HepG2 (cell line): ENCODE results near the gene NOC4L. TPM values are rescaled to one million over a fixed set of nuclear protein-coding genes. Genes with fewer than 3 reads are reported as not detected.

ENCODE experiments used
- ATAC-seq: fragments of 200-7000 bp; cut with Tn5 transposase; 3 replicates; pipeline ENCODE4 v1.9.1; 2020; ENCODE audit warnings: mild to moderate bottlenecking, moderate library complexity
- BruUV-seq: library from RNA; stranded (reverse); fragments of 400-500 nt; replicated peaks from 2 replicates; lab custom pipeline; 2021; lab: Mats Ljungman, UMichigan
- CTCF ChIA-PET: fragments of 300-600 bp; formaldehyde crosslinking; extraction: SDS; loops from one replicate; lab custom pipeline; 2021; ENCODE audit warnings: low total read pairs, inconsistent platforms, low intra/inter-chr PET ratio; lab: Yijun Ruan, JAX
- POLR2A ChIA-PET: fragments of 350-600 bp; sonication (Branson Sonifier 250); formaldehyde crosslinking; loops from one replicate; lab custom pipeline; 2020; ENCODE audit warnings: antibody characterized with exemption, inconsistent platforms; lab: Yijun Ruan, JAX
- DNase-seq: peaks from one replicate; pipeline ENCODE4 v3.0.0-alpha.2; 2015; ENCODE audit warnings: low spot score
- FAIRE-seq: peaks from 3 replicates; lab custom pipeline; 2011; peaks lifted over from hg19 to GRCh38; lab: Jason Lieb, UNC
- H2AFZ ChIP-seq: one replicate; pipeline ENCODE4 v1.6.1; 2011; ENCODE audit warnings: low read length, inconsistent platforms
- H3K27ac ChIP-seq: fragments of 300-600 bp; 3 replicates; pipeline ENCODE4 v1.8.0; 2011; ENCODE audit warnings: mixed run types, mild to moderate bottlenecking, mixed read lengths, low read length, inconsistent platforms; ENCODE audit not compliant: insufficient read depth; ENCODE audit errors: extremely low read length
- H3K27me3 ChIP-seq, 2 experiments: fragments of 200-600 bp in 1 of 2; 2 replicates in 1 of 2; 3 replicates in 1 of 2; pipeline versions ENCODE4 v1.6.0 to v1.8.0; 2011; ENCODE audit warnings: low read length in 2 of 2, mild to moderate bottlenecking in 2 of 2, moderate library complexity in 2 of 2, inconsistent platforms in 1 of 2; ENCODE audit not compliant: insufficient read depth in 2 of 2, control insufficient read depth in 1 of 2
- H3K36me3 ChIP-seq, 2 experiments: fragments of 200-600 bp in 1 of 2; replicated peaks in 1 of 2; 2 replicates in 1 of 2; 3 replicates in 1 of 2; pipeline versions ENCODE4 v1.5.1 to v1.8.0; 2011; ENCODE audit warnings: low read length in 2 of 2, inconsistent platforms in 1 of 2; ENCODE audit not compliant: insufficient read depth in 2 of 2, control insufficient read depth in 1 of 2
- H3K4me1 ChIP-seq: 2 replicates; pipeline ENCODE4 v1.5.1; 2012; ENCODE audit warnings: low read length, inconsistent platforms; ENCODE audit not compliant: insufficient read depth
- H3K4me2 ChIP-seq: 2 replicates; pipeline ENCODE4 v1.6.0; 2011; ENCODE audit warnings: low read depth, low read length, inconsistent platforms
- H3K4me3 ChIP-seq, 3 experiments: fragments of 200-600 bp in 1 of 3; sonication (generic), shearing (Covaris generic) in 1 of 3; replicated peaks in 1 of 3; 2 replicates each; pipeline ENCODE4 v1.5.1; 2011 to 2016; ENCODE audit warnings: low read length in 3 of 3, inconsistent platforms in 2 of 3, low read depth in 2 of 3, mild to moderate bottlenecking in 2 of 3, control low read depth in 1 of 3, mixed read lengths in 1 of 3; ENCODE audit not compliant: insufficient read depth in 1 of 3
- H3K79me2 ChIP-seq: one replicate; pipeline ENCODE4 v1.6.1; 2011; ENCODE audit warnings: low read length, inconsistent platforms; ENCODE audit not compliant: insufficient read depth
- H3K9ac ChIP-seq: 2 replicates; pipeline ENCODE4 v1.6.0; 2011; ENCODE audit warnings: mild to moderate bottlenecking, low read depth, low read length, inconsistent platforms; ENCODE audit not compliant: insufficient read depth
- H3K9me3 ChIP-seq: 2 replicates; pipeline ENCODE4 v1.5.1; 2012; ENCODE audit warnings: mild to moderate bottlenecking, low read length
- H4K20me1 ChIP-seq: 2 replicates; pipeline ENCODE4 v1.6.0; 2011; ENCODE audit warnings: inconsistent platforms, mild to moderate bottlenecking, low read length, moderate library complexity; ENCODE audit not compliant: insufficient read depth
- CCDC6 ChIP-seq: sonication (generic); formaldehyde crosslinking; IDR thresholded peaks from 2 replicates; pipeline ENCODE4 v1.8.1; 2022; ENCODE audit warnings: mild to moderate bottlenecking, missing genetic modification reagents, moderate library complexity
- HMGXB4 ChIP-seq, 2 experiments: sonication (generic) in 1 of 2; formaldehyde crosslinking in 1 of 2; IDR thresholded peaks; 2 replicates each; pipeline versions ENCODE4 v1.4.0 to v1.6.1; 2018 to 2020; ENCODE audit warnings: missing genetic modification reagents in 2 of 2, borderline replicate concordance in 1 of 2, low read depth in 1 of 2, mild to moderate bottlenecking in 1 of 2, missing biosample characterization in 1 of 2
- SRSF4 ChIP-seq: fragments of 200-400 bp; formaldehyde crosslinking; IDR thresholded peaks from one replicate; pipeline ENCODE4 v1.6.1; 2018; ENCODE audit warnings: mild to moderate bottlenecking, low read depth, low read length, moderate library complexity; ENCODE audit not compliant: poor library complexity, severe bottlenecking
- THYN1 ChIP-seq: sonication (generic); formaldehyde crosslinking; IDR thresholded peaks from 2 replicates; pipeline ENCODE4 v1.8.1; 2023; ENCODE audit warnings: low read depth, mild to moderate bottlenecking, moderate library complexity, missing genetic modification reagents, borderline replicate concordance
- ZNF816 ChIP-seq: sonication (generic); formaldehyde crosslinking; IDR thresholded peaks from 2 replicates; pipeline ENCODE4 v1.8.0; 2022; ENCODE audit warnings: missing genetic modification reagents, mild to moderate bottlenecking, borderline replicate concordance
- WGBS: methylation state at CpG from one replicate; pipeline ENCODE4 v1.1.6; 2017; ENCODE audit warnings: low lambda C conversion rate; 5-methylcytosine and 5-hydroxymethylcytosine counted together
- in situ Hi-C: cut with HindIII; loops from 2 replicates; pipeline ENCODE4 v1.10.0; 2017; ENCODE audit warnings: low pct_unique_long_range_greater_than_20kb; ENCODE audit not compliant: extremely low pct_ligation_motif_present
- intact Hi-C: fragments of 100-400 bp; cut with micrococcal nuclease; formaldehyde crosslinking; loops from one replicate; pipeline ENCODE4 v1.10.0; 2022; ENCODE audit not compliant: unreplicated experiment
- polyA plus RNA-seq, 8 experiments: library from polyadenylated mRNA; depleted of rRNA in 3 of 8; stranded (reverse) in 7 of 8; unstranded in 1 of 8; fragments of >200 nt; fragmentation: Illumina TruSeq in 4 of 8; extraction: Trizol in 4 of 8; gene quantifications; 2 replicates each; pipeline versions ENCODE4 v1.2.1 to v1.2.3, GENCODE V29; 2011 to 2016; ENCODE audit warnings: low read depth in 4 of 8, missing spikeins in 1 of 8, mixed read lengths in 1 of 8; ENCODE audit not compliant: insufficient read depth in 1 of 8
- total RNA-seq, 5 experiments: library from RNA; depleted of rRNA; stranded (reverse); fragments of >200 nt; fragmentation: Illumina TruSeq; extraction: Trizol; gene quantifications; 2 replicates each; pipeline ENCODE4 v1.2.3, GENCODE V29; 2016; ENCODE audit warnings: low read depth in 1 of 5
- TF ChIP-seq, protein P1 (sequence below): sonication (generic); formaldehyde crosslinking; IDR thresholded peaks from 2 replicates; pipeline ENCODE4 v1.8.1; 2023; ENCODE audit warnings: missing genetic modification reagents, mild to moderate bottlenecking, borderline replicate concordance

The NOC4L gene
- total and polyA plus RNA-seq, 2 of the 13 experiments (the other 11 are each of a cell fraction or from before 2014, with no cell fraction given): 4.3 to 14.6 TPM

GRCh38 chr12:132161796-132162507, 17.7 kb downstream of the NOC4L start:
- DNase-seq: no peak
- H3K4me3 ChIP-seq: no peak overlapping the region
- peaks cover 0 to 2% of the 10 kb centered on the region in 2 experiments; a peak in 1 of 5 replicates for H3K36me3 ChIP-seq
- no TSS peak for BruUV-seq
- H3K4me2 ChIP-seq: no peak overlapping the region
- ChIA-PET POLR2A (interaction anchor here (0.7 to 1.7 kb wide), 2 partner anchors 8 to 60 kb away, joined by 4 to 6 read pairs; no protein-coding TSS in a partner anchor), CTCF (no interaction called here)
- no peak overlapping the region for H3K9ac ChIP-seq
- ATAC-seq: no peak
- peaks cover 2 to 21% of the 10 kb centered on the region in 2 experiments; a peak in 3 of 5 replicates for H3K27me3 ChIP-seq
- TF ChIP-seq HMGXB4 (CRISPR knock-in tag; IDR thresholded peaks at IDR 0.05; ENCODE audit: borderline replicate concordance in 1 of 2, low read depth in 1 of 2): no peak
- no peak for TF ChIP-seq THYN1 (CRISPR knock-in tag)
- no peak for TF ChIP-seq SRSF4
- TF ChIP-seq CCDC6 (CRISPR knock-in tag): no peak
- TF ChIP-seq, protein P1, sequence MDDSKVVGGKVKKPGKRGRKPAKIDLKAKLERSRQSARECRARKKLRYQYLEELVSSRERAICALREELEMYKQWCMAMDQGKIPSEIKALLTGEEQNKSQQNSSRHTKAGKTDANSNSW: no peak
- TF ChIP-seq ZNF816 (CRISPR knock-in tag): no peak
- H3K4me1 ChIP-seq: no peaks in the 10 kb centered on the region
- no peak overlapping the region for H2AFZ ChIP-seq
- H3K27ac ChIP-seq: no peak overlapping the region
- no peaks in the 10 kb centered on the region for H3K79me2 ChIP-seq
- no peak for FAIRE-seq
- in situ Hi-C loops (no loop called here), intact Hi-C loops (no loop called here)
- 0 out of 2 replicates have a peak, but pooled peaks cover 3% of the 10 kb centered on the region for H4K20me1 ChIP-seq
- no peaks in the 10 kb centered on the region for H3K9me3 ChIP-seq
- 10% methylated on average over 15 of the region's 17 CpGs for WGBS
